ENCODE measurements around the gene IGFL3. TPM values are rescaled to one million over a fixed set of nuclear protein-coding genes. Genes with fewer than 3 reads are reported as not detected.
"Not testable (repeated sequence)": the region's sequence is repeated elsewhere in the genome, so short reads cannot be mapped to it uniquely, and the experiment has no call there.

Gene IGFL3
- total RNA-seq (not detected), polyA plus RNA-seq (ENCODE audit: insufficient read length in 2 of 2) (not detected)
- long read RNA-seq, donor 1 = 0 reads
- long read RNA-seq, donor 2 = 0 reads
- long read RNA-seq, donor 3 = 0 reads
- long read RNA-seq, donor 4 = 0 reads

- Histone ChIP-seq H3K4me3 (ENCODE audit: low read depth, low read length) (no peak within 1 kb of the TSS), H3K36me3 (ENCODE audit: control insufficient read depth, insufficient read depth, low read length) (no peaks in the 10 kb centered on the region), H3K9me3 (ENCODE audit: control insufficient read depth, insufficient read depth, low read length) (no peaks in the 10 kb centered on the region), H3K27me3 (ENCODE audit: control insufficient read depth, insufficient read depth, low read length) (no peaks in the 10 kb centered on the region), H3K4me1 (ENCODE audit: control insufficient read depth, insufficient read depth, low read length) (no peaks in the 10 kb centered on the region), H3K27ac (ENCODE audit: low read depth, low read length) (no peak within 1 kb of the TSS)
- WGBS (ENCODE audit: insufficient coverage) = 83% methylated on average over 3 of the region's 5 CpGs
- DNase-seq (ENCODE audit: low read depth in 4 of 6, low spot score in 6 of 6) = no peak
Observed at GRCh38 chr19:46124638-46125115, at the start of gene IGFL3. TSS of gene IGFL3 (minus strand) at chr19:46124688. CDS start at chr19:46124649, 39 bp downstream.

- Histone ChIP-seq H3K4me3 (ENCODE audit: low read depth, low read length) (no peak overlapping the region), H3K4me1 (ENCODE audit: control insufficient read depth, insufficient read depth, low read length) (no peaks in the 10 kb centered on the region), H3K27me3 (ENCODE audit: control insufficient read depth, insufficient read depth, low read length) (peaks cover 3% of the 10 kb centered on the region), H3K36me3 (ENCODE audit: control insufficient read depth, insufficient read depth, low read length) (no peaks in the 10 kb centered on the region), H3K27ac (ENCODE audit: low read depth, low read length) (no peak overlapping the region), H3K9me3 (ENCODE audit: control insufficient read depth, insufficient read depth, low read length) (no peaks in the 10 kb centered on the region)
- WGBS (ENCODE audit: insufficient coverage) = 87% methylated on average over 3 of the region's 8 CpGs
- no peak for DNase-seq (ENCODE audit: low read depth in 4 of 6, low spot score in 6 of 6)
Observed at GRCh38 chr19:46173886-46174480, 49.5 kb upstream of the IGFL3 start.

- Histone ChIP-seq H3K27ac (ENCODE audit: low read depth, low read length) (no peak overlapping the region), H3K36me3 (ENCODE audit: control insufficient read depth, insufficient read depth, low read length) (no peaks in the 10 kb centered on the region), H3K9me3 (ENCODE audit: control insufficient read depth, insufficient read depth, low read length) (no peaks in the 10 kb centered on the region), H3K4me3 (ENCODE audit: low read depth, low read length) (no peak overlapping the region), H3K27me3 (ENCODE audit: control insufficient read depth, insufficient read depth, low read length) (no peaks in the 10 kb centered on the region), H3K4me1 (ENCODE audit: control insufficient read depth, insufficient read depth, low read length) (no peaks in the 10 kb centered on the region)
- no peak for DNase-seq (ENCODE audit: low read depth in 4 of 6, low spot score in 6 of 6)
- 78% methylated on average over 3 of the region's 3 CpGs for WGBS (ENCODE audit: insufficient coverage)
Observed at GRCh38 chr19:46162731-46163130, 38.2 kb upstream of the IGFL3 start.

GRCh38 chr19:46161642-46162257 is 37.3 kb upstream of the IGFL3 start:
- no CpG with 5 or more reads among the region's 2 CpGs for WGBS (ENCODE audit: insufficient coverage)
- not testable (repeated sequence) for H3K4me1 ChIP-seq (ENCODE audit: control insufficient read depth, insufficient read depth, low read length); H3K9me3 ChIP-seq (ENCODE audit: control insufficient read depth, insufficient read depth, low read length); H3K27me3 ChIP-seq (ENCODE audit: control insufficient read depth, insufficient read depth, low read length); H3K27ac ChIP-seq (ENCODE audit: low read depth, low read length); DNase-seq (ENCODE audit: low read depth in 4 of 6, low spot score in 6 of 6); H3K36me3 ChIP-seq (ENCODE audit: control insufficient read depth, insufficient read depth, low read length); H3K4me3 ChIP-seq (ENCODE audit: low read depth, low read length)

GRCh38 chr19:46160233-46160775 is 35.8 kb upstream of the IGFL3 start:
- H3K27ac ChIP-seq (ENCODE audit: low read depth, low read length) = no peak overlapping the region
- no peaks in the 10 kb centered on the region for H3K36me3 ChIP-seq (ENCODE audit: control insufficient read depth, insufficient read depth, low read length)
- DNase-seq (ENCODE audit: low read depth in 4 of 6, low spot score in 6 of 6) = no peak
- no peak overlapping the region for H3K4me3 ChIP-seq (ENCODE audit: low read depth, low read length)
- H3K27me3 ChIP-seq (ENCODE audit: control insufficient read depth, insufficient read depth, low read length) = no peaks in the 10 kb centered on the region
- no peaks in the 10 kb centered on the region for H3K9me3 ChIP-seq (ENCODE audit: control insufficient read depth, insufficient read depth, low read length)
- H3K4me1 ChIP-seq (ENCODE audit: control insufficient read depth, insufficient read depth, low read length) = no peaks in the 10 kb centered on the region
- WGBS (ENCODE audit: insufficient coverage) = 100% methylated on average over 6 of the region's 7 CpGs

- Histone ChIP-seq H3K36me3 (ENCODE audit: control insufficient read depth, insufficient read depth, low read length) (no peaks in the 10 kb centered on the region), H3K4me1 (ENCODE audit: control insufficient read depth, insufficient read depth, low read length) (no peaks in the 10 kb centered on the region), H3K27ac (ENCODE audit: low read depth, low read length) (no peak overlapping the region), H3K4me3 (ENCODE audit: low read depth, low read length) (no peak overlapping the region), H3K9me3 (ENCODE audit: control insufficient read depth, insufficient read depth, low read length) (no peaks in the 10 kb centered on the region), H3K27me3 (ENCODE audit: control insufficient read depth, insufficient read depth, low read length) (no peaks in the 10 kb centered on the region)
- DNase-seq (ENCODE audit: low read depth in 4 of 6, low spot score in 6 of 6) = no peak
- WGBS (ENCODE audit: insufficient coverage) = 60% methylated on average over 3 of the region's 4 CpGs
Observed at GRCh38 chr19:46159418-46160232, 35.1 kb upstream of the IGFL3 start.

GRCh38 chr19:46155237-46155636 is 30.7 kb upstream of the IGFL3 start:
- H3K4me3 ChIP-seq (ENCODE audit: low read depth, low read length) = no peak overlapping the region
- H3K27me3 ChIP-seq (ENCODE audit: control insufficient read depth, insufficient read depth, low read length) = no peaks in the 10 kb centered on the region
- H3K9me3 ChIP-seq (ENCODE audit: control insufficient read depth, insufficient read depth, low read length) = no peaks in the 10 kb centered on the region
- no peak overlapping the region for H3K27ac ChIP-seq (ENCODE audit: low read depth, low read length)
- H3K4me1 ChIP-seq (ENCODE audit: control insufficient read depth, insufficient read depth, low read length) = no peaks in the 10 kb centered on the region
- DNase-seq (ENCODE audit: low read depth in 4 of 6, low spot score in 6 of 6) = no peak
- no CpG with 5 or more reads among the region's 3 CpGs for WGBS (ENCODE audit: insufficient coverage)
- no peaks in the 10 kb centered on the region for H3K36me3 ChIP-seq (ENCODE audit: control insufficient read depth, insufficient read depth, low read length)

- 93% methylated on average over 5 of the region's 5 CpGs for WGBS (ENCODE audit: insufficient coverage)
- Histone ChIP-seq H3K9me3 (ENCODE audit: control insufficient read depth, insufficient read depth, low read length) (no peaks in the 10 kb centered on the region), H3K27ac (ENCODE audit: low read depth, low read length) (no peak overlapping the region), H3K4me1 (ENCODE audit: control insufficient read depth, insufficient read depth, low read length) (no peaks in the 10 kb centered on the region), H3K27me3 (ENCODE audit: control insufficient read depth, insufficient read depth, low read length) (no peaks in the 10 kb centered on the region), H3K36me3 (ENCODE audit: control insufficient read depth, insufficient read depth, low read length) (no peaks in the 10 kb centered on the region), H3K4me3 (ENCODE audit: low read depth, low read length) (no peak overlapping the region)
- DNase-seq (ENCODE audit: low read depth in 4 of 6, low spot score in 6 of 6) = no peak
Observed at GRCh38 chr19:46150606-46151005, 26.1 kb upstream of the IGFL3 start.

GRCh38 chr19:46147791-46148288 is 23.4 kb upstream of the IGFL3 start, which contains the start of gene IGFL2:
TSS of gene IGFL2 (plus strand) at chr19:46148238. CDS start at chr19:46148279, 41 bp downstream.
- DNase-seq (ENCODE audit: low read depth in 4 of 6, low spot score in 6 of 6) = no peak
- Histone ChIP-seq H3K36me3 (ENCODE audit: control insufficient read depth, insufficient read depth, low read length) (no peaks in the 10 kb centered on the region), H3K27me3 (ENCODE audit: control insufficient read depth, insufficient read depth, low read length) (no peaks in the 10 kb centered on the region), H3K4me3 (ENCODE audit: low read depth, low read length) (no peak within 1 kb of the TSS), H3K27ac (ENCODE audit: low read depth, low read length) (no peak within 1 kb of the TSS), H3K4me1 (ENCODE audit: control insufficient read depth, insufficient read depth, low read length) (no peaks in the 10 kb centered on the region), H3K9me3 (ENCODE audit: control insufficient read depth, insufficient read depth, low read length) (no peaks in the 10 kb centered on the region)
- 82% methylated on average over 6 of the region's 6 CpGs for WGBS (ENCODE audit: insufficient coverage)
